Astrocyte (in vitro differentiated cells and primary cell): ENCODE measurements around the gene LMAN1L. TPM values are rescaled to one million over a fixed set of nuclear protein-coding genes. Genes with fewer than 3 reads are reported as not detected.

Source experiments
- DNase-seq: peaks from one replicate; pipeline ENCODE4 v3.0.0-alpha.2; 2010; ENCODE audit warnings: low read depth
- FAIRE-seq: peaks from 2 replicates; lab custom pipeline; 2011; peaks lifted over from hg19 to GRCh38; lab: Jason Lieb, UNC
- H2AFZ ChIP-seq: 2 replicates; pipeline ENCODE4 v1.6.0; 2012; ENCODE audit warnings: low read depth, low read length, inconsistent platforms
- H3K27ac ChIP-seq: 2 replicates; pipeline ENCODE4 v1.5.1; 2011; ENCODE audit warnings: low read depth, low read length, inconsistent platforms
- H3K27me3 ChIP-seq: 2 replicates; pipeline ENCODE4 v1.6.0; 2011; ENCODE audit warnings: low read length, inconsistent platforms; ENCODE audit not compliant: insufficient read depth
- H3K36me3 ChIP-seq: 2 replicates; pipeline ENCODE4 v1.5.1; 2011; ENCODE audit warnings: low read length, inconsistent platforms; ENCODE audit not compliant: insufficient read depth
- H3K4me1 ChIP-seq: 2 replicates; pipeline ENCODE4 v1.5.1; 2011; ENCODE audit warnings: low read length, inconsistent platforms; ENCODE audit not compliant: insufficient read depth
- H3K4me2 ChIP-seq: 2 replicates; pipeline ENCODE4 v1.6.0; 2012; ENCODE audit warnings: low read length, inconsistent platforms
- H3K4me3 ChIP-seq: 2 replicates; pipeline ENCODE4 v1.5.1; 2011; ENCODE audit warnings: low read depth, mild to moderate bottlenecking, low read length, inconsistent platforms; ENCODE audit not compliant: insufficient read depth
- H3K79me2 ChIP-seq: 2 replicates; pipeline ENCODE4 v1.6.0; 2012; ENCODE audit warnings: mild to moderate bottlenecking, low read length, inconsistent platforms; ENCODE audit not compliant: insufficient read depth
- H3K9ac ChIP-seq: 2 replicates; pipeline ENCODE4 v1.6.0; 2012; ENCODE audit warnings: mild to moderate bottlenecking, low read length, inconsistent platforms
- H3K9me3 ChIP-seq: 2 replicates; pipeline ENCODE4 v1.5.1; 2012; ENCODE audit warnings: low read depth, mild to moderate bottlenecking, low read length, inconsistent platforms; ENCODE audit not compliant: insufficient read depth
- H4K20me1 ChIP-seq: 2 replicates; pipeline ENCODE4 v1.6.0; 2012; ENCODE audit warnings: low read length, inconsistent platforms; ENCODE audit not compliant: insufficient read depth
- H3K27ac Mint-ChIP-seq: one replicate; pipeline ENCODE4 v1.8.0; 2021; ENCODE audit warnings: mild to moderate bottlenecking, mixed read lengths; ENCODE audit not compliant: unreplicated experiment
- H3K27me3 Mint-ChIP-seq: one replicate; pipeline ENCODE4 v1.8.0; 2021; ENCODE audit warnings: low read depth, mixed read lengths; ENCODE audit not compliant: unreplicated experiment
- H3K36me3 Mint-ChIP-seq: one replicate; pipeline ENCODE4 v1.8.0; 2021; ENCODE audit warnings: low read depth, mixed read lengths; ENCODE audit not compliant: unreplicated experiment
- H3K4me1 Mint-ChIP-seq: one replicate; pipeline ENCODE4 v1.8.0; 2021; ENCODE audit warnings: low read depth, mixed read lengths; ENCODE audit not compliant: unreplicated experiment
- H3K4me3 Mint-ChIP-seq: one replicate; pipeline ENCODE4 v1.8.0; 2021; ENCODE audit warnings: mild to moderate bottlenecking, moderate library complexity, mixed read lengths; ENCODE audit not compliant: unreplicated experiment
- H3K9me3 Mint-ChIP-seq: one replicate; pipeline ENCODE4 v1.8.0; 2021; ENCODE audit warnings: mild to moderate bottlenecking, mixed read lengths; ENCODE audit not compliant: unreplicated experiment
- CTCF ChIP-seq: IDR thresholded peaks from 2 replicates; pipeline ENCODE4 v1.5.1; 2011; ENCODE audit warnings: low read depth, mild to moderate bottlenecking, inconsistent platforms, low read length, moderate library complexity; ENCODE audit not compliant: insufficient read depth
- EZH2 ChIP-seq: IDR thresholded peaks from 2 replicates; pipeline ENCODE4 v1.6.1; 2012; ENCODE audit warnings: mild to moderate bottlenecking, low read length, inconsistent platforms; ENCODE audit not compliant: insufficient read depth
- total RNA-seq: library from RNA; stranded (reverse); gene quantifications from 2 replicates; pipeline ENCODE4 v1.2.1, GENCODE V29; 2021

The LMAN1L gene
- total RNA-seq, 1 donor from 2014 or later: 0.32 TPM

GRCh38 chr15:74856537-74856936 is 43.9 kb downstream of the LMAN1L start:
- no peaks in the 10 kb centered on the region for H3K9me3 Mint-ChIP-seq
- no peak for TF ChIP-seq EZH2
- no peak for TF ChIP-seq CTCF
- peaks cover 36% of the 10 kb centered on the region for H3K79me2 ChIP-seq

GRCh38 chr15:74857082-74857655 is 44.5 kb downstream of the LMAN1L start:
- H3K27ac Mint-ChIP-seq: no peak overlapping the region
- no peak for FAIRE-seq

More at GRCh38 chr15:74856537-74856936, 43.9 kb downstream of the LMAN1L start:
- H3K9ac ChIP-seq: no peak overlapping the region
- H3K9me3 ChIP-seq: no peaks in the 10 kb centered on the region
- H2AFZ ChIP-seq: no peak overlapping the region
- Mint-ChIP-seq H3K36me3 (peaks cover 9% of the 10 kb centered on the region), H3K27me3 (no peaks in the 10 kb centered on the region), H3K4me1 (peaks cover 2% of the 10 kb centered on the region), H3K4me3 (no peak overlapping the region), H3K27ac (no peak overlapping the region)
- FAIRE-seq (no peak), DNase-seq (no peak)
- H4K20me1 ChIP-seq: peaks cover 55% of the 10 kb centered on the region
- H3K4me1 ChIP-seq: no peaks in the 10 kb centered on the region
- no peak overlapping the region for H3K4me2 ChIP-seq
- no peak overlapping the region for H3K4me3 ChIP-seq
- peaks cover 4% of the 10 kb centered on the region for H3K36me3 ChIP-seq
- no peaks in the 10 kb centered on the region for H3K27me3 ChIP-seq
- no peak overlapping the region for H3K27ac ChIP-seq

More at GRCh38 chr15:74857082-74857655, 44.5 kb downstream of the LMAN1L start:
- no peak overlapping the region for H3K27ac ChIP-seq
- peaks cover 36% of the 10 kb centered on the region for H3K79me2 ChIP-seq
- H3K27me3 ChIP-seq: no peaks in the 10 kb centered on the region
- peaks cover 4% of the 10 kb centered on the region for H3K36me3 ChIP-seq
- no peak for TF ChIP-seq EZH2
- TF ChIP-seq CTCF: no peak
- H3K9ac ChIP-seq: no peak overlapping the region
- H3K4me1 Mint-ChIP-seq: peaks cover 2% of the 10 kb centered on the region
- no peaks in the 10 kb centered on the region for H3K4me1 ChIP-seq
- H3K4me3 ChIP-seq: no peak overlapping the region
- peaks cover 55% of the 10 kb centered on the region for H4K20me1 ChIP-seq
- H3K27me3 Mint-ChIP-seq: no peaks in the 10 kb centered on the region
- H3K4me2 ChIP-seq: no peak overlapping the region
- no peak for DNase-seq
- peaks cover 6% of the 10 kb centered on the region for H3K36me3 Mint-ChIP-seq
- H3K4me3 Mint-ChIP-seq: no peak overlapping the region
- H3K9me3 ChIP-seq: no peaks in the 10 kb centered on the region
- H3K9me3 Mint-ChIP-seq: no peaks in the 10 kb centered on the region
- no peak overlapping the region for H2AFZ ChIP-seq
